Middle frontal gyrus (tissue), 1 donor: ENCODE data around the gene ISG20.

ENCODE experiments used
- DNase-seq: peaks from one replicate; pipeline ENCODE4 v3.0.0-alpha.2; 2015; ENCODE audit warnings: low spot score; ENCODE audit errors: extremely low spot score

The ISG20 gene

GRCh38 chr15:88653200-88654064 is 14.6 kb downstream of the ISG20 start:
- no peak for DNase-seq

GRCh38 chr15:88654430-88655102 is 15.8 kb downstream of the ISG20 start:
- no peak for DNase-seq

GRCh38 chr15:88655103-88655553 is 16.3 kb downstream of the ISG20 start:
- DNase-seq: no peak

GRCh38 chr15:88655800-88656488 is 17.1 kb downstream of the ISG20 start:
- DNase-seq: no peak

DNA sequence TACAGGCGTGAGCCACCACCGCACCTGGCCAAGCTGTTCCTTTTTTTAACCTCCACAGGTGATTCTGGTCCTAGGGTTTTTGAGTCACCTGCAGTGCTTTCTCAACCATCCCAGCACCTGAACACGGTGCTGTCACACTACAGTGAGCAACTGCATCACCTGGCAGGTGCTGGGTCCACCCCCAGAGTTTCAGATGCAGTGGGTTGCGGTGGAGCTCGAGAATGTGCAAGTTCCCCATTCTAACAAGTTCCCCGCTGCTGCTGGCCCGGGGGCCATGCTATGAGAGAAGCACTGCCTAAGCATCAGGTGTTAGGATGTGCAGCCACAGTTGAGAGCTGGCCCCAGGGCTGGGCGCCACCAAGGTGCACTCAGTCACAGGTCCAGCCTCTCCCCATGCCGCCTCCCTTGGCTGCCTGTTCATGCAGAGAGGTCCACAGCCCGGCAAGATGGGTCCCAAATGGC is 18.0 kb downstream of the ISG20 start:
- DNase-seq: no peak

DNA sequence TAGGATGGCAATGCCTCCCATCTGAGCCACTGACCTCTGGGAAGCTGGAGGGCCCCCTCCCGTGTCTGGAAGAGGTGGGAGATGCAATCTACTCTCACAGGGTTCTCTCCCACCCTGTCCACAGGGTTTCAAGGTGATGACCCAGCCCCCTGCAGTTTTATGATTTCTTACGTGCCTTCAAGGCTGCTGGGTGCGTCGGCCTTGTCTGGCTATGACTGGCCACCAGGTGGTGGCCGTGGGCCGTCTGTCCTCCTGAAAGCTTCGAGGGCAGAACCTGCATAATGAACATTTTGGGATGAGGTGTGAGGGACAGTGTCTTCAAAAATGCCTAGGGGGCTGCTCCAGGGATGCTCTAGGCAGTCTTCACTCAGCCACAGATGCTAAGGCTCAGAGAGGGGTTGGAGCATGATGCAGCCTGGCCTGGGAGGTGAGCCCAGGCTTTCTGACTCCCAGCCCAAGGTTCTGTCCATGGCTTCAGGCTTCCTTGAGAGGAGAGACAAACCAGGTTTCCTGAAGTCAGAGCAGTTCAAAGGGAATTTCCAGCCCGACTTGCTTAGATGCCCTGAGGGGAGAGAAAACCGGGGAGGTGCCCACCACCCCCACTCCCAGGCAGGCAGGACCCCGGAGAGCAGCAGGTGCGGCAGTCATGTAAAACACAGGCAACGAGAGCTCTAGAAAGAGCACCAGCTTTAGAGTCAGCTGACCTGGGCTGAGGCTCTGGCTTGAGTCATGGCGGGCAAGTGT is 18.7 kb downstream of the ISG20 start:
- DNase-seq: no peak

DNA sequence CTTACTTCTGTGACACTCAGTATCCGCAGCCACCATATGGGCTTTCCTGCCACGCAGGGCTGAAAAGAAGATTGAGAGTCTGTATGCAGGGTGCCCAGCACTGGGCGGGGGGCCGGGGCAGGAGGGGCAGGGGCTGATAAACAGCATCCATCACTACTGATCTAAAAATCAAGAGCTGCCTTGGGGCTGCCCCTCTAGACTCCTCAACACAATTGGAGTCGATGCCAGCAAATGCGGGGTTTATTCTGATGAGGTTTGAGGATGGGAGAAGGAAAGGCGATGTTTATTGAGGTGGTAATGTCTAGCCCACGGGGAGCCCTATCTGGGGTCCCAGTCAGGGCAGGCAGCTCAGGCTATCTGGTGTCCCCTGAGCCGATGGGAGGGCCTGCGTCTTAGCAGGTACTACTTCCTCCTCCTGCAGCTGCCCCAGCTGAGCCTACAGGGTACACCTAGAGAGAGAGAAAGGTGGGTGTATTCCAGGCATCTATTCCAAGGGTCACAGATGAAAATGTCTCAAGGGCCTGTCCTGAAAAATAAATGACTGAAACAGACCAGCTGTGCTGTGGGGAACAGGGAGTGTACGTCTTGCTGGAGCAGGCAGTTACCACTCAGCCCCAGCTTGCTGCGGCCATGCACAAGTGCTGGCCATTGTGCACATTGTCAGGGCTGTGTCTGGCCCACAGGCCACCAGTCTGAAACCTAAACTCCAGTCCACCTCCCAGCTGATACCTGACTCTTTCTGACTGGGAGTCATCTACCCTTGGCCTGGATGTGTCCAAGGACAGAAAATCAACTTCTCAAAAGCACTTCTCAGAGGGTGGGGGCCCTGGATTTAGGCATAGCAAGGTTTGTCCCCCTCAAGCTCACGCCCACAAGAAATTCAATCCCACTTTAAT is 19.5 kb downstream of the ISG20 start:
- DNase-seq: no peak

DNA sequence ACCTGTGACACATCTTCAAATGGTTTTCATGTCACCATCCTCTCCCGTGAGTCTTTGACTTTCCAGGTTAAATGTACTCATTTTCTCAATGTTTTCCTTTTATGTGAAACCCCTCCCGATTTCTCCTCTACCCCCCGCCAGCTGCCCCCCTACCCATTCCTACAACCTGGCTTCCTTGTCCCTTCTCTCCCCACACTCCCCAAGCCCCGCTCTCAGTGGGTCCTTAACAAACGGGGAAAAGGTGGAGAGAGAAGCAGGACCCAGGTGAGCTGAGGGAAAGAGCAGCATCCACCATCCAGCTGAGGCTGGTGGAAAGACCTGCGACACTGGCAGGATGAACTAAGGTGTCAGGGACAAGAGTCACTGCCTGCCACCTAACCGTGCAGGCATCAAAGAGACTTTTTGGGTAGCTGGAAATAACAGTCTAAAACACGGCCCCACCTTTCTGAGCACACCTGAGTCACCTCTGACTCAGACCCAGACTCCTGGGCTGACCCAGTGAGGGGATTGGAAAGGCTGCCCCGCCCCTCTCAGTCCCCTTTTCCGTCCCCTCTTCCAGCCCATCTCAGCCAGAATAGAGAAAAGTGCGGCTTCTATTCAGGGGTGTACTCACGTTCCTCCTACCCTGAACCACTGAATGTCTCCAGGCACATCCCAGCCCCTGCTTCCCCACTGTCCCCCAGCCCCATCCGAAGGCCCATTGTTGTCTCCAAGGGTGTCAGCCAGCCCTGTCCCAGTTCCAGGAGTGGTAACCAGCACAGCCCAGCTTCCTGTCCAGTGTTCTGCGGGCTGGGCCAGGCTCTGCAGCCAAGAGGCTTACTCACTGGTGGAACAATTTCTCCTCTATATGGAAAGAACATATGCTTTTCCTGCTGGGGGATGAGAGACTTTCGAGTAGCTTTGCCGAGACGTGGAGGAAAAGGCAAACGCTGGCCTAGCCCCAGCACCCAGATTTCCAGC is 20.4 kb downstream of the ISG20 start:
- DNase-seq: no peak

- DNase-seq: no peak
Observed at GRCh38 chr15:88661041-88661700, 22.4 kb downstream of the ISG20 start.

DNA sequence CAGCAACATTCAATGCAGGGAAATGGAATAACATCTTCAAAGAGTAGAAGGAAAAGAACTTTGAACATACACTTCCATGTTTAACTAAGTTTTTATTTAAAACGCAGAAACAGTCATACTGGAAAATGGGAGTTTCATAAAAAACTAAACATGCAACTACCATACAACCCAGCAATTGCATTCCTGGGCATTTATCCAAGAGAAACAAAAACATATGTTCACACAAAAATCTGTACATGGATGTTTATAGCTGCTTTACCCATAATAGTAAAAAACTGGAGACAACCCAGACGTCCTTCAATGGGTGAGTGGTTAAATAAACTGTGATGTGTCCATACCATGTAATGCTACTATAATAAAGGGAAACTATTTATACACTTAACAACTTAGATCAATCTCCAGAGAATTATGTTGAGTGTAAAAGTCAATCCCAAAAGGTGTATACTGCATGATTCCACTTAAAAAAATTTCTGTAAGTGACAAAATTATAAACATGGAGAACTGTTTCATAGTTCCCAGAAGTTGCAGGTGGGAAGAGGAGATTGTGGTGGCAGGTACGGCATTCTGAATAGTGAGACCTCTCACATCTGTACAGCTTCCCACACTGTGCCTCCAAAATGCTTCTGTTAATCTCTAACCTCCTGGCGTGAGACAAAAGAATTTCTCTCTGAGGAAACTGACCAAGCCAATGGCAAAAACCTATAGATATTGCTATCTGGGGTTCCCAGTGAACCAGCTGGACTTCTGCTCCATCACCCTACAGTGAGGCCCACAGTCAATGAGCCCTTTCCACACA is 23.1 kb downstream of the ISG20 start:
- DNase-seq: no peak

DNA sequence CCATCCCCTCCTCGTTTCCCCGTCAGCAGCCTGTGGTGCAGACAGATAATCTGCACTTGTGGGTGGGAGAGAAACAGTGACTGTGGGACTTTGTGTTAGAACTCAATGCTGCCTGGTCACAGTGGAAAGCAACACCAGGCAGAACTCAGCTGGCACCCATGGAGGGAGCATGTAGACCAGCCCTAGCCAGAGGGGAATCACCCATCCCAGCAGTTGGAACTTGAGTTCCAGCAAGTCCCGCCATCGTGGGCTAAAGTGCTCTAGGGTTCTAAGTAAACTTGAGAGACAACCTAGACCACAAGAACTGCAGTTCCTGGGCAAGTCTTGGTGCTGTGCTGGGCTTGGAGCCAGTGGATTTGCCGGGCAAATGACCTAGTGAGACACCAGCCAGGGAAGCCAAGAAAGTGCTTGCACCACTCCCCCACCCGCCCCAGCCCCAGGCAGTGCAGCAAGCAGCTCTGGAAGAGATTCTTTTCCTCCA is 24.4 kb downstream of the ISG20 start:
- no peak for DNase-seq

- DNase-seq: no peak
Observed at GRCh38 chr15:88664151-88664778, 25.4 kb downstream of the ISG20 start.

DNA sequence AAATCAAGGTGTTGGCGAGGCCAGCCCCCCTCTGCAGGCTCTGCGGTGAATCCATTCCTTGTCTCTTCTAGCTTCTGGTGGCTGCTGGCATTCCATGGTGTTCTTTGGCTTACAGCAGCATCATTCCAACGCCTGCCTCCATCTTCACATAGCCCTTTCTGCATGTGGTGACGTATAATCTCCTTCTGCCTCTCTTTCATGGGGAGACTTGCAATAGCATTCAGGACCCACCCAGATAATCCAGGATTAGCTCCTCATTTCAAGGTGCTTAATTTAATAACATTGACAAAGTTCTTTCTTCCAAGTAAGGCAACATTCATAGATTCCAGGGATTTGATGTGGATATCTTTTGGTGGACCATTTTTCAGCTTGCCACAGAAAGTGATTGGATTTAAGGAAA is 35.8 kb downstream of the ISG20 start:
- DNase-seq: no peak

DNA sequence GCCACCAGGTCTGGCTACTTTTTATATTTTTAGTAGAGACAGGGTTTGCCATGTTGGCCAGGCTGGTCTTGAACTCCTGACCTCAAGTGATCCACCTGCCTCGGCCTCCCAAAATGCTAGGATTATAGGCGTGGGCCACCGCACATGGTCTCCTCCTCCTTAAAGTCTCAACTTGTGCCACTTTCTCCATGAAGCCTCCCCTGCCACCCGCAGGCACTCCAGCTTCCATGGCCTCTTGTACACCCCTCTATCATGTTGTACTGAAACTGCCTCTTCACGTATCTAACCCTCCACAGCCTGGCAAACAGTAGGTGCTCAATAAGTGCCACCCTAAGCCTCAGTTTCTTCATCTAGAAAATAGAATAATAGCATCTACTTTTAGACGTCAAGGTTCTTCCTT is 39.9 kb downstream of the ISG20 start:
- no peak for DNase-seq

DNA sequence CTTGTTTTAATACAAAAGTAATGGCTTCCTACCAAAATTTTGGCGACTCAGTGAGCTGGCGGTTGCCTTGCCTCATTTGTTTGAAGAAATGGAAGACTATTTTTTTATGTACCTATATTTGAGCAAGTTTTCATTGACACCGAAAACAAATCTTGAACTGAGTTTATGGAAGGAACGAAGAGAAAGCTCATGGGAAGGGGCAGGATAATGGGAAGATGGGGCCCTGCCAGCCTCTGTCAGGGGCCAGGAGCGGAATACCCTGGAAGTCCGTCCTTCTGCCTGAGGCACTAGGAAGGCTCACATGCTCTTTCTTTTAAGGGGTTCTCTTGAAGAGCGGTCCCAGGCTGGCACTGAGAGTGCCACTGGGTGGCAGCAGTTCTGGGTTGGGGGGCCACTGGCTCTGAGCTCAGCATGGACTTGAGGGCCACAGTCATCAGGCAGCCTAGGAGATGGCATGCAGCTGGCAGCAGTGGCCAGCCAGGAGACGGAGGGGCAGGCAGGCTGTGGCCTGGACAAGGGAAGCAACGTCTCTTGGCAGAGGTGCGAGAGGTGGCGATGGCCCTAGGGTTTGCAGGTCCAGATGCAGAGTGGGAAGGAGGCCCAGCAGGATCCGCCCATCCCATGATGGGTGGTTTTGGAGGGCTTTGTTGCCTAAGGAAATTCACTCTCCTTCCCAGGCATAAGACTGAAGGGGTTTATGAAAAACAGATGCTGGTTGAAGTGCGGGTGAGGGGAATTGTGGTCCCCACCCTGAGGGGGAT is 41.6 kb downstream of the ISG20 start:
- no peak for DNase-seq

GRCh38 chr15:88681610-88682221 is 42.9 kb downstream of the ISG20 start:
- DNase-seq: no peak
